OCI-LY7 (cell line): ENCODE results near the gene HUNK. TPM values are rescaled to one million over a fixed set of nuclear protein-coding genes. Genes with fewer than 3 reads are reported as not detected.

ENCODE experiments used
- total RNA-seq, 2 experiments: library from RNA; depleted of rRNA in 1 of 2; stranded (reverse); fragments of >200 nt in 1 of 2; shearing (Covaris generic) in 1 of 2; gene quantifications; 2 replicates each; pipeline ENCODE4 v1.2.3, GENCODE V29; 2014 to 2022

HUNK gene
- total RNA-seq, 2 experiments from 2014 or later, result 0.35 to 5.5 TPM

Other genes starting within 250 kb of the HUNK start
- gene SOD1, start 213.3 kb upstream of the HUNK start, total RNA-seq (2014; rRNA removed; shearing (Covaris generic)), result 229 and 316 TPM in 2 replicates
- 307 and 315 TPM in 2 replicates for gene SOD1, start 213.3 kb upstream of the HUNK start, total RNA-seq (2022)
- 22.5 and 25.9 TPM in 2 replicates for gene SCAF4, start 140.9 kb upstream of the HUNK start, total RNA-seq (2014; rRNA removed; shearing (Covaris generic))
- gene SCAF4, start 140.9 kb upstream of the HUNK start, total RNA-seq (2022), result 87.3 and 111 TPM in 2 replicates